Uterus (tissue), 2 donors: ENCODE data around the gene RPL7L1.

Experiments
- POLR2A ChIP-seq, 2 donors: fragments of 450-650 bp; IDR thresholded peaks; one replicate each; pipeline ENCODE4 v1.6.1; 2016; ENCODE audit warnings: antibody characterized with exemption in 2 of 2, mild to moderate bottlenecking in 1 of 2, moderate library complexity in 1 of 2
- TF ChIP-seq, protein P1 (sequence below), 4 experiments: fragments of 200-600 bp in 2 of 4; fragments of 450-650 bp in 2 of 4; sonication (generic) in 2 of 4; IDR thresholded peaks; one replicate each; pipeline ENCODE4 v1.5.1; 2016 to 2019; ENCODE audit warnings: antibody characterized with exemption in 4 of 4, mild to moderate bottlenecking in 2 of 4, moderate library complexity in 1 of 4

DNA sequence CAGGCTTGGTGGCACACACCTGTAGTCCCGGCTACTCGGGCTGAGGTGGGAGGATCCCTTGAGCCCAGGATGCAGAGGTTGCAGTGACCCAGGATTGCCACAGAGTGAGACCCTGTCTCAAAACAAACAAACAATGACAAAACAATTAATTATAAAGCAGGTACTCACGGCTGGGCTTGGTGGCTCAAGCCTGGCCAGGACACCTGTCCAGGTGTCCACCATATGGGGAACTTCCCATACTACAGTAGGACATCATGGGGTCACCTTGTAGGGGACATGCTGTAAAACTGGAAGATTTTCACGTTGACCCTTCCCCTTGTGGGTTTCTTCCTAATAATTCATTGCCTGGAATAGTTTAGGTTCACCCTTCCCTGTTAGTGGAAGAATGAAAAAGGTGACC is 30.7 kb upstream of the RPL7L1 start:
- TF ChIP-seq, protein P1, sequence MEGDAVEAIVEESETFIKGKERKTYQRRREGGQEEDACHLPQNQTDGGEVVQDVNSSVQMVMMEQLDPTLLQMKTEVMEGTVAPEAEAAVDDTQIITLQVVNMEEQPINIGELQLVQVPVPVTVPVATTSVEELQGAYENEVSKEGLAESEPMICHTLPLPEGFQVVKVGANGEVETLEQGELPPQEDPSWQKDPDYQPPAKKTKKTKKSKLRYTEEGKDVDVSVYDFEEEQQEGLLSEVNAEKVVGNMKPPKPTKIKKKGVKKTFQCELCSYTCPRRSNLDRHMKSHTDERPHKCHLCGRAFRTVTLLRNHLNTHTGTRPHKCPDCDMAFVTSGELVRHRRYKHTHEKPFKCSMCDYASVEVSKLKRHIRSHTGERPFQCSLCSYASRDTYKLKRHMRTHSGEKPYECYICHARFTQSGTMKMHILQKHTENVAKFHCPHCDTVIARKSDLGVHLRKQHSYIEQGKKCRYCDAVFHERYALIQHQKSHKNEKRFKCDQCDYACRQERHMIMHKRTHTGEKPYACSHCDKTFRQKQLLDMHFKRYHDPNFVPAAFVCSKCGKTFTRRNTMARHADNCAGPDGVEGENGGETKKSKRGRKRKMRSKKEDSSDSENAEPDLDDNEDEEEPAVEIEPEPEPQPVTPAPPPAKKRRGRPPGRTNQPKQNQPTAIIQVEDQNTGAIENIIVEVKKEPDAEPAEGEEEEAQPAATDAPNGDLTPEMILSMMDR (IDR thresholded peaks at IDR 0.05), result no peak
- no peak for TF ChIP-seq POLR2A (IDR thresholded peaks at IDR 0.05)
